Muscle layer of colon (tissue), 2 donors: ENCODE data around the gene SF3B6.
"Not testable (repeated sequence)": the region's sequence is repeated elsewhere in the genome, so short reads cannot be mapped to it uniquely, and the experiment has no call there.

Source experiments
- H3K27ac ChIP-seq: one replicate; pipeline ENCODE4 v1.7.0; 2013; ENCODE audit warnings: low read depth, mild to moderate bottlenecking, low read length, moderate library complexity
- H3K27me3 ChIP-seq, 2 donors: one replicate each; pipeline ENCODE4 v1.7.0; 2013; ENCODE audit warnings: low read length in 2 of 2, mild to moderate bottlenecking in 2 of 2; ENCODE audit not compliant: insufficient read depth in 2 of 2, control insufficient read depth in 1 of 2
- H3K36me3 ChIP-seq: one replicate; pipeline ENCODE4 v1.7.0; 2013; ENCODE audit warnings: mild to moderate bottlenecking, low read length; ENCODE audit not compliant: insufficient read depth
- H3K4me1 ChIP-seq: one replicate; pipeline ENCODE4 v1.7.0; 2013; ENCODE audit warnings: mild to moderate bottlenecking, low read length; ENCODE audit not compliant: insufficient read depth
- H3K4me3 ChIP-seq, 2 donors: one replicate each; pipeline ENCODE4 v1.7.0; 2013; ENCODE audit warnings: low read length in 2 of 2, low read depth in 1 of 2, mild to moderate bottlenecking in 1 of 2, moderate library complexity in 1 of 2
- H3K9ac ChIP-seq: one replicate; pipeline ENCODE4 v1.7.0; 2013; ENCODE audit warnings: low read length
- H3K9me3 ChIP-seq: one replicate; pipeline ENCODE4 v1.7.0; 2013; ENCODE audit warnings: mild to moderate bottlenecking, low read length
- donor health status: abdominal sarcoma.
- donor health status: Adenocarcinoma of cecum.

SF3B6 gene

DNA sequence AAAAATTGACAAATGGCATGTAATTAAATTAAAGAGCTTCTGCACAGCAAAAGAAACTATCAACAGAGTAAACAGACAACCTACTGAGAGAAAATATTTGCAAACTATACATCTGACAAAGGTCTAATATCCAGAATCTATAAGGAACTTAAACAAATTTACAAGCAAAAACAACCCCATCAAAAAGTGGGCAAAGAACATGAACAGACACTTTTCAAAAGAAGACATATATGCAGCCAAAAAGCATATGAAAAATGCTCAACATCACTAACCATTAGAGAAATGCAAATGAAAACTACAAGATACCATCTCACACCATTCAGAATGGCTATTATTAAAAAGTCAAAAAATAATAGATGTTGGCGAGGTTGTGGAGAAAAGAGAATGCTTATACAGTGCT lies 33.3 kb upstream of the SF3B6 start:
- not testable (repeated sequence) for H3K4me1 ChIP-seq, H3K36me3 ChIP-seq, H3K27me3 ChIP-seq, H3K27ac ChIP-seq, H3K4me3 ChIP-seq, H3K9ac ChIP-seq, H3K9me3 ChIP-seq

DNA sequence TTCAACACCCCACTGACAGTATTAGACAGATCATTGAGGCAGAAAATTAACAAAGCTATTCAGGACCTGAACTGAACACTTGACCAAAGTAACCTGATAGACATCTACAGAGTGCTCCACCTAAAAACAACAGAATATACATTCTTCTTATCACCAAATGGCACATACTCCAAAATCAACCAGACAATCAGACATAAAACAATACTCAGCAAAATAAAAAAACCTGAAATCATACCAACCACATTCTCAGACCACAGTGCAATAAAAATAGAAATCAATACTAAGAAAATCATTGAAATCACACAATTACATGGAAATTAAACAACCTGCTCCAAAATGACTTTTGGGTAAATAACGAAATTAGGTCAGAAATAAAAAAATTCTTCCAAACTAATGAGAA lies 31.2 kb upstream of the SF3B6 start:
- H3K27ac ChIP-seq = no peak overlapping the region
- no peak overlapping the region for H3K9ac ChIP-seq
- H3K4me3 ChIP-seq = no peak overlapping the region
- H3K27me3 ChIP-seq = no peaks in the 10 kb centered on the region
- no peaks in the 10 kb centered on the region for H3K4me1 ChIP-seq
- H3K36me3 ChIP-seq = no peaks in the 10 kb centered on the region
- no peaks in the 10 kb centered on the region for H3K9me3 ChIP-seq

DNA sequence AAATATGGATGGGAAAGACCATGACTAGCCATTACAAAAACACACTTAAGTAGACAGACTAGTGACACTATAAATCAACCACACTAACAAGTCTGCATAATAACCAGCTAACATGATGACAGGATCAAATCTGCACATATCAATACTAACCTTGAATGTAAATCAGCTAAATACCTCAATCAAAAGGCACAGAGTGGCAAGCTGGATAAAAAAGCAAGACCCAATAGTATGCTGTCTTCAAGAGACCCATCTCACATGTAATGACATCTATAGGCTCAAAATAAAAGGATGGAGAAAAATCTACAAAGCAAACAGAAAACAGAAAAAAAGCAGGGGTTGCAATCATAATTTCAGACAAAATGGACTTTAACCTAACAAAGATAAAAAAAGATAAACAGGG lies 30.7 kb upstream of the SF3B6 start:
- Histone ChIP-seq H3K36me3 (no peaks in the 10 kb centered on the region), H3K4me3 (no peak overlapping the region), H3K9ac (no peak overlapping the region), H3K9me3 (no peaks in the 10 kb centered on the region), H3K27me3 (no peaks in the 10 kb centered on the region), H3K27ac (no peak overlapping the region), H3K4me1 (no peaks in the 10 kb centered on the region)

DNA sequence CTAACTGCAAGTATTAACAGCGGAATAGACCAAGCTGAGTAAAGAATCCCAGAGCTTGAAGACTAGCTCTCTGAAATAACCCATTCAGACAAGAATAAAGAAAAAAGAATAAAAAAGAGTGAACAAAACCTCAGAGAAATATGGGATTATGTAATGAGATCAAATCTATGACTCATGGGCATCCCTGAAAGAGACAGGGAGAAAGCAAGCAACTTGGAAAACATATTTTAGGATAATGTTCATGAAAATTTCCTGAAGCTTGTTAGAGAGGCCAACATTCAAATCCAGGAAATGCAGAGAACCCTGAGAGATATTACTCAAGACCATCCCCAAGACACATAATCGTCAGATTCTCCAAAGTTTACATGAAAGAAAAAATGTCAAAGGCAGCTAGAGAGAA lies 29.7 kb upstream of the SF3B6 start:
- Histone ChIP-seq H3K27me3 (no peaks in the 10 kb centered on the region), H3K27ac (no peak overlapping the region), H3K4me1 (no peaks in the 10 kb centered on the region), H3K9ac (no peak overlapping the region), H3K9me3 (no peaks in the 10 kb centered on the region), H3K36me3 (no peaks in the 10 kb centered on the region), H3K4me3 (no peak overlapping the region)

DNA sequence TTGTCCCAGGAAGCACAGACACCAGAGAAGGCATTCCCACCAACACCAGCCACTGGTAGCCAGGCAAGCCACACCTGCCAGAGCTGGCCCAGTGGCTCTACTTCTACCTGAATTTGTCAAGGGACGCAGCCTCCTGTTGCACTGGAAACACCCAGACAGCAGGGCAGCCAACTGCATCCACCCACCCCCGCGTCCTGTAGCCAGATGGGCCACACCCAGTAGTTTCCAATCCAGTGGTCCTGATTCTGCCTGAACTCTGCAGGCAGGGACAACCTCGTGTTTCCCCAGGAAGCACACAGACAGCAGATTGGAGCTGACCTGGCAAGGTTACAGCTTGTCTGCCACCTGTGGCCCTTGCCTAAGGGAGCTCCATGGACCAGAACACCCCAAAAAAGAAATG lies 28.8 kb upstream of the SF3B6 start:
- no peaks in the 10 kb centered on the region for H3K4me1 ChIP-seq
- no peaks in the 10 kb centered on the region for H3K9me3 ChIP-seq
- H3K4me3 ChIP-seq = no peak overlapping the region
- H3K27me3 ChIP-seq = no peaks in the 10 kb centered on the region
- no peaks in the 10 kb centered on the region for H3K36me3 ChIP-seq
- H3K27ac ChIP-seq = no peak overlapping the region
- H3K9ac ChIP-seq = no peak overlapping the region

DNA sequence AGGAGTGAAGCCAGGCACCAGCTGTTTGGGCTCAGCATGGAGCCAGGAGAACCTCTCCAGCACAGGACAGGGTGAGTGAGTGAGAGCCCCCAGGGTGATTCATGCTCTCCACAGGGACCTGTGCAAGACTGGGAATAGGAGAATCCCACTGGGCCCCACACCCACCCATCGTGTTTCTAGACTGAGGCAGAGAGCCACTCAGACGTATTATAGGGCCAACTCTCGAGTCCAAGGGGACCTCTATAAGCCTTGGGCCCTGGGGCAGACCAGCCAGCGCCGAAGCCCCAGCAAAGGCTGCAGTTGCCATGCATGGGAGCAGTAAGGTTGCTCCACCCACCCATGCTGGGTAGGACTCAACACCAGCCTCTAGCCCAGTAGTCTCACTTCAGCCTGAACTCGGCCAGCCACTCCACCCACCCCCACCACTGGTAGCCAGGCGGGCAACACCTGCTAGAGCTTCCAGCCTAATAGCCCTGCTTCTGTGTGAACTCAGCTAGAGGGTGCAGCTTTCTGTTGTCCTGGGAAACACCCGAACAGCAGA lies 28.1 kb upstream of the SF3B6 start:
- H3K9me3 ChIP-seq = no peaks in the 10 kb centered on the region
- H3K4me1 ChIP-seq = no peaks in the 10 kb centered on the region
- no peaks in the 10 kb centered on the region for H3K36me3 ChIP-seq

DNA sequence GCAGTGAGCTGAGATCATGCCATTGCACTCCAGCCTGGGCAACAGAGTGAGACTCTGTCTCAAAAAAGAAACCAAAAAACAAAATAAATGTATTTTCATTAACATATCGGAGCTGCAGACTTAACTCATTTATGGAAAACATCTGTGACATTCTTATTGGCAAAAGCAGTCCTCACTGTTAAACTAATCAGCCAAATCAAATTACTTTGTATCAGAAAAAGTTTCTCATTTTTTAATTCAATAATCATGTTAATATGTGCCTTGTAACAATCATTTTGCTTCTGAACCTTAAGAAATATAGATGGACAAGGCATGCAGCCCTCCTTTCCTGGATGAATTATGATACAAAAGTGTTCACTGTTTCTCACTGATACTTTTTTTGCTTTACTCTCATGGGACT lies 26.6 kb upstream of the SF3B6 start:
- H3K4me1 ChIP-seq = no peaks in the 10 kb centered on the region
- H3K4me3 ChIP-seq = no peak overlapping the region
- no peaks in the 10 kb centered on the region for H3K36me3 ChIP-seq
- H3K27ac ChIP-seq = no peak overlapping the region
- H3K9ac ChIP-seq = no peak overlapping the region
- H3K27me3 ChIP-seq = no peaks in the 10 kb centered on the region
- no peaks in the 10 kb centered on the region for H3K9me3 ChIP-seq

More for the DNA sequence above, 28.1 kb upstream of the SF3B6 start:
- H3K27ac ChIP-seq = no peak overlapping the region
- H3K27me3 ChIP-seq = no peaks in the 10 kb centered on the region
- H3K9ac ChIP-seq = no peak overlapping the region
- no peak overlapping the region for H3K4me3 ChIP-seq

DNA sequence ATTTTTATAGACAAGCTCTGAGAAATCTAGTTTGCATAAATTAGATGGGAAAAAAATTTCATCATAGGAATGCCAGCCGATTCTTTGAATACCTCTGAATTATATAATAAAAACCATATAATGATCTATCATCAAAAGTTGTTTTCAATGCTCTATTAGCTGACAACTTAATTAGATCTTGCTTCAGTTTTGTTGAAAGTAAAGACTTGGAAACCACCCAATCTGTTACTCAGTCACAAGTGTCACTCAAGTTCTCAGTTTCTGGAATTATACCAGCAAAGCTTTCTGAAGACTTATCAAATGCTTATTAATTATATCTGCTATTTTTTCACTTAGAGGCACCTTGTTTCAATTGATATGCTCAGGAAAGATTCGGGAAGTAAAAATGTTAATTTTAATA lies 25.9 kb upstream of the SF3B6 start:
- H3K27ac ChIP-seq = no peak overlapping the region
- no peaks in the 10 kb centered on the region for H3K36me3 ChIP-seq
- H3K9ac ChIP-seq = no peak overlapping the region
- H3K4me1 ChIP-seq = no peaks in the 10 kb centered on the region
- no peaks in the 10 kb centered on the region for H3K9me3 ChIP-seq
- no peak overlapping the region for H3K4me3 ChIP-seq
- no peaks in the 10 kb centered on the region for H3K27me3 ChIP-seq

DNA sequence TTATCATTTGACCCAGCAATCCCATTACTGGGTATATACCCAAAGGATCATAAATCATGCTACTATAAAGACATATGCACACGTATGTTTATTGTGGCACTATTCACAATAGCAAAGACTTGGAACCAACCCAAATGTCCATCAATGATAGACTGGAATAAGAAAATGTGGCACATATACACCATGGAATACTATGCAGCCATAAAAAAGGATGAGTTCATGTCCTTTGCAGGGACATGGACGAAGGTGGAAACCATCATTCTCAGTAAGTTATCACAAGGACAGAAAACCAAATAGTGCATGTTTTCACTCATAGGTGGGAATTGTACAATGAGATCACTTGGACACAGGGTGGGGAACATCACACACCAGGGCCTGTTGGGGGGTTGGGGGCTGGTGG lies 24.6 kb upstream of the SF3B6 start:
- H3K36me3 ChIP-seq, H3K9ac ChIP-seq: not testable (repeated sequence)

DNA sequence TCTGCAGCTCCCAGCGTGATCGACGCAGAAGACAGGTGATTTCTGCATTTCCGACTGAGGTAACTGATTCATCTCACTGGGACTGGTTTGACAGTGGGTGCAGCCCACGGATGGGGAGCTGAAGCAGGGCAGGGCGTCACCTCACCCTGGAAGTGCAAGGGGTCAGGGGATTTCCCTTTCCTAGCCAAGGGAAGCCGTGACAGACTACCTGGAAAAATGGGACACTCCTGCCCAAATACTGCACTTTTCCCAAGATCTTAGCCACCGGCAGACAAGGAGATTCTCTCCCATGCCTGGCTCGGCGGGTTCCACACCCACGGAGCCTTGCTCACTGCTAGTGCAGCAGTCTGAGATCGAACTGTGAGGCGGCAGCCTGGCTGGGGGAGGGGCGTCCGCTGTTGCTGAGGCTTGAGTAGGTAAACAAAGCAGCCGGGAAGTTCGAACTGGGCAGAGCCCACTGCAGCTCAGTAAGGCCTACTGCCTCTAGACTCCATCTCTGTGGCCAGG lies 19.1 kb upstream of the SF3B6 start:
- H3K9ac ChIP-seq, H3K27ac ChIP-seq, H3K4me1 ChIP-seq, H3K4me3 ChIP-seq, H3K27me3 ChIP-seq, H3K36me3 ChIP-seq, H3K9me3 ChIP-seq: not testable (repeated sequence)

More for the DNA sequence above, 24.6 kb upstream of the SF3B6 start:
- not testable (repeated sequence) for H3K9me3 ChIP-seq, H3K4me1 ChIP-seq, H3K27ac ChIP-seq, H3K27me3 ChIP-seq, H3K4me3 ChIP-seq

DNA sequence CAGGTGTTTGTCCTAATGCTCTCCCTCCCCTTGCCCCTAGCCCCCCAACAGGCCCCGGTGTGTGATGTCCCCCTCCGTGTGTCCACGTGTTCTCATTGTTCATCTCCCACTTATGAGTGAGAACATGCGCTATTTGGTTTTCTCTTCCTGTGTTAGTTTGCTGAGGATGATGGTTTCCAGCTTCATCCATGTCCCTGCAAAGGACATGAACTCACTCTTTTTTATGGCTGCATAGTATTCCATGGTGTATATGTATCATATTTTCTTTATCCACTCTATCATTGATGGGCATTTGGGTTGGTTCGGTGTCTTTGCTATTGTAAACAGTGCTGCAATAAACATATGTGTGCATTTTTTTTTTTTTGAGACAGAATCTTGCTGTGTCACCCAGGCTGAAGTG lies 17.1 kb upstream of the SF3B6 start:
- H3K27ac ChIP-seq, H3K4me3 ChIP-seq, H3K36me3 ChIP-seq, H3K9ac ChIP-seq, H3K27me3 ChIP-seq, H3K4me1 ChIP-seq, H3K9me3 ChIP-seq: not testable (repeated sequence)

DNA sequence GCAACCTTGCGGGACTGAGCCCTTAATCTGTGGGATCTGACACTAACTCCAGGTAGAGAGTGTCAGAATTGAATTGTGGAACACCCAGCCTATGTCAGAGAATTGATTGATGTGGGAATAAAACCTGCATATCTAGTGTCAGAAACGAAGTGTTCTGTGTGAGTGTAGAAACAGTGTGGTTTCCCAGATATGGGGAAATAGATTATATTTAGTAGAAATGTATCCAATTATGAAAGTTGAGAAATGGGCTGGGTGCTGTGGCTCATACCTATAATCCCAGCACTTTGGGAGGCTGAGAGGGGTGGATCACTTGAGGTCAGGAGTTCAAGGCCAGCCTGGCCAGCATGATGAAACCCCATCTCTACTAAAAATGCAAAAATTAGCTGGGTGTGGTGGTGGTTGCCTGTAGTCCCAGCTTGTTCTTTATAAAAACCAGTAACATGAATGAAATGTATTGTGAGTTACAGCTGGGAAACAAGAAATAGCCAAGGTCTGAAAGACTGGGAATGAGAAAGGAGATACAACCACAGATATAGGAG lies 12.8 kb upstream of the SF3B6 start:
- H3K4me1 ChIP-seq = peaks cover 6% of the 10 kb centered on the region
- no peak overlapping the region for H3K27ac ChIP-seq
- H3K27me3 ChIP-seq = no peaks in the 10 kb centered on the region
- H3K9ac ChIP-seq = no peak overlapping the region
- H3K4me3 ChIP-seq = no peak overlapping the region
- no peaks in the 10 kb centered on the region for H3K9me3 ChIP-seq
- no peaks in the 10 kb centered on the region for H3K36me3 ChIP-seq
